ENCODE measurements around the gene YAE1.

The YAE1 gene

GRCh38 chr7:39606941-39607340 lies 40.7 kb downstream of the YAE1 start:
- no peak for DNase-seq (ENCODE audit: low read depth in 1 of 2, low spot score in 1 of 2)

- no peak for DNase-seq (ENCODE audit: low read depth in 1 of 2, low spot score in 1 of 2)
Observed at GRCh38 chr7:39607865-39608264, 41.7 kb downstream of the YAE1 start.

- no peak for DNase-seq (ENCODE audit: low read depth in 1 of 2, low spot score in 1 of 2)
Observed at GRCh38 chr7:39608278-39608677, 42.1 kb downstream of the YAE1 start.

GRCh38 chr7:39609113-39609934 lies 43.1 kb downstream of the YAE1 start:
- DNase-seq (ENCODE audit: low read depth in 1 of 2, low spot score in 1 of 2): no peak

- no peak for DNase-seq (ENCODE audit: low read depth in 1 of 2, low spot score in 1 of 2)
Observed at GRCh38 chr7:39609935-39610263, 43.7 kb downstream of the YAE1 start.

- no peak for DNase-seq (ENCODE audit: low read depth in 1 of 2, low spot score in 1 of 2)
Observed at GRCh38 chr7:39613577-39613976, 47.4 kb downstream of the YAE1 start.

GRCh38 chr7:39614299-39614698 lies 48.1 kb downstream of the YAE1 start:
- no peak for DNase-seq (ENCODE audit: low read depth in 1 of 2, low spot score in 1 of 2)

- no peak for DNase-seq (ENCODE audit: low read depth in 1 of 2, low spot score in 1 of 2)
Observed at GRCh38 chr7:39615350-39615975, 49.3 kb downstream of the YAE1 start.

GRCh38 chr7:39616138-39616537 lies 49.9 kb downstream of the YAE1 start:
- DNase-seq (ENCODE audit: low read depth in 1 of 2, low spot score in 1 of 2): no peak

- DNase-seq (ENCODE audit: low read depth in 1 of 2, low spot score in 1 of 2): no peak
Observed at GRCh38 chr7:39617005-39617404, 50.8 kb downstream of the YAE1 start.

- no peak for DNase-seq (ENCODE audit: low read depth in 1 of 2, low spot score in 1 of 2)
Observed at GRCh38 chr7:39618868-39619267, 52.7 kb downstream of the YAE1 start.

- DNase-seq (ENCODE audit: low read depth in 1 of 2, low spot score in 1 of 2): no peak
Observed at GRCh38 chr7:39620486-39620885, 54.3 kb downstream of the YAE1 start.

GRCh38 chr7:39621261-39621660 lies 55.1 kb downstream of the YAE1 start:
- no peak for DNase-seq (ENCODE audit: low read depth in 1 of 2, low spot score in 1 of 2)

- no peak for DNase-seq (ENCODE audit: low read depth in 1 of 2, low spot score in 1 of 2)
Observed at GRCh38 chr7:39621784-39622411, 55.7 kb downstream of the YAE1 start.

Measured in activated CD4-positive, alpha-beta T cell treated with anti-CD3 and anti-CD28 coated beads, Interleukin-2, amount 50 U/mL, for 24 hours (primary cell).